Endothelial cell of umbilical vein (primary cell): ENCODE data around the gene ANKIB1.

Source experiments
- CTCF ChIP-seq, 2 donors: IDR thresholded peaks; 1 replicate in 1 of 2; 2 replicates in 1 of 2; pipeline ENCODE4 v1.5.1; 2011; ENCODE audit warnings: low read length in 2 of 2, mild to moderate bottlenecking in 2 of 2, moderate library complexity in 2 of 2, control low read depth in 1 of 2, inconsistent platforms in 1 of 2, low read depth in 1 of 2; ENCODE audit not compliant: insufficient read depth in 1 of 2; ENCODE audit errors: extremely low read depth in 1 of 2
- MAX ChIP-seq: IDR thresholded peaks from 2 replicates; pipeline ENCODE4 v1.6.1; 2011; ENCODE audit not compliant: insufficient read depth, insufficient read length

- TF ChIP-seq CTCF (IDR thresholded peaks at IDR 0.05; ENCODE audit: extremely low read depth in 1 of 2, insufficient read depth in 1 of 2, low read depth in 1 of 2, low read length in 2 of 2): no peak
- no peak for TF ChIP-seq MAX
Measured at GRCh38 chr7:92333866-92334265, 88.1 kb downstream of the ANKIB1 start.
